Fibroblast of pulmonary artery (primary cell): Measurements from ENCODE around the gene RASSF1.
A peak's percentile ranks its signal among the peaks of the same experiment; 100 is the strongest.

Experiments used
- DNase-seq: peaks from one replicate; pipeline ENCODE4 v3.0.0-alpha.2; 2010; ENCODE audit warnings: low read depth
- H3K4me3 ChIP-seq: replicated peaks from 2 replicates; pipeline ENCODE4 v1.5.1; 2011; ENCODE audit warnings: low read depth, mild to moderate bottlenecking, control low read depth, low read length, moderate library complexity
- TF ChIP-seq, protein P1 (sequence below): IDR thresholded peaks from 2 replicates; pipeline ENCODE4 v1.5.1; 2011; ENCODE audit warnings: mild to moderate bottlenecking, control low read depth, low read length, inconsistent platforms; ENCODE audit errors: missing control alignments

RASSF1 gene

DNA sequence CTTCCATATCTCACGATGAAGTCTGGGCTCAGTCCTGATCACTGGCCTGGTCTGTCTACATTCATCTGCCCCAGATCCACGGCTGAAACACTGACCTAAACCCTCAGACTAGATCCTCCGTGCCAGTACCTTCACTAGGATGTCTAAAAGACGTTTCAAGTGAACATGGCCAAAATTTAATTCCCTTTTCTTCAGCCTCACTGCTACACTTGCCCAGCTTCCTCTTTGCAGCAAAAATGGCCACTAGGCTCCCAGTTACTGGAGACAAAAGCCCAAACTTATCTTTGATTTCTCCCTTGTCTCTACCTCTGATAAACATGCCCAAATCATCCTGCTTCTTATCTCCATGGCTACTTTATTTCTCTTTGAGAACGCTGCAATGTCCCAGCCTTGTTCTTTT is 1.7 kb downstream of the RASSF1 start:
- TF ChIP-seq, protein P1, sequence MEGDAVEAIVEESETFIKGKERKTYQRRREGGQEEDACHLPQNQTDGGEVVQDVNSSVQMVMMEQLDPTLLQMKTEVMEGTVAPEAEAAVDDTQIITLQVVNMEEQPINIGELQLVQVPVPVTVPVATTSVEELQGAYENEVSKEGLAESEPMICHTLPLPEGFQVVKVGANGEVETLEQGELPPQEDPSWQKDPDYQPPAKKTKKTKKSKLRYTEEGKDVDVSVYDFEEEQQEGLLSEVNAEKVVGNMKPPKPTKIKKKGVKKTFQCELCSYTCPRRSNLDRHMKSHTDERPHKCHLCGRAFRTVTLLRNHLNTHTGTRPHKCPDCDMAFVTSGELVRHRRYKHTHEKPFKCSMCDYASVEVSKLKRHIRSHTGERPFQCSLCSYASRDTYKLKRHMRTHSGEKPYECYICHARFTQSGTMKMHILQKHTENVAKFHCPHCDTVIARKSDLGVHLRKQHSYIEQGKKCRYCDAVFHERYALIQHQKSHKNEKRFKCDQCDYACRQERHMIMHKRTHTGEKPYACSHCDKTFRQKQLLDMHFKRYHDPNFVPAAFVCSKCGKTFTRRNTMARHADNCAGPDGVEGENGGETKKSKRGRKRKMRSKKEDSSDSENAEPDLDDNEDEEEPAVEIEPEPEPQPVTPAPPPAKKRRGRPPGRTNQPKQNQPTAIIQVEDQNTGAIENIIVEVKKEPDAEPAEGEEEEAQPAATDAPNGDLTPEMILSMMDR: no peak
- H3K4me3 ChIP-seq: no peak overlapping the region
- DNase-seq: no peak

DNA sequence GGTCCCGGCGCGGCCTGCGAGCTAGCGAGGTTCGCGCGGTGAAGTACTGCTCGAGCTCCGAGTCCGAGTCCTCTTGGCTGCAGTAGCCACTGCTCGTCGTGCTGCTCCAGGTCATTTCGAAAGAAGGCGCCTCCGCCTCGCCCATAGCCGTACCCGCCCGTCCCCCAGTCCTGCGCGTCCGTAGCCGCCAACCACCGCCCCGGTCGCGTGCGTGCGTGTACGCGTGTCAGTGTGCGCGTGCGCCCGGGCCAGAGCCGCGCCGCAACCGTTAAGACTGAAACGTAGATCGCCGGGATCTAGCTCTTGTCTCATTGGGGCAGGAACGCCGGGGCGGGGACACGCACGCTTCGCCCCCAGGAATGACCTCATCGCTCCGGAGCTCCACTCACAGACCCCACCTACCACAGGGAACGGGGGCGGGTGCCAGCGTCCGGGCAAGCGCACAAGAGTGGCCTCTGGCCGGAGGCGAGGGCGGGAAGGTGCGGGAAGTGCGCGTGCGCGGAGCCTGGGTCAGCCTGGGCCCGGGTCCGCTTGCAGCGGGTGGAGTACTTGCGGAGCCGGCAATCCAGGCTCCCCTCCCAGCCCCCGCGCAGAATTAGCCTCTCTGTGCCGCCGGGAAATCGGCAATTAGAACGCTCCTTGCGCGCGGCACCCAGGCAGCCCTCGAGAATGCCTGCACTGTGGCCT is 3.3 kb downstream of the RASSF1 start:
- peak; percentile 100 for DNase-seq
- TF ChIP-seq, protein P1: no peak
- peak overlapping the region; percentile 94 for H3K4me3 ChIP-seq

DNA sequence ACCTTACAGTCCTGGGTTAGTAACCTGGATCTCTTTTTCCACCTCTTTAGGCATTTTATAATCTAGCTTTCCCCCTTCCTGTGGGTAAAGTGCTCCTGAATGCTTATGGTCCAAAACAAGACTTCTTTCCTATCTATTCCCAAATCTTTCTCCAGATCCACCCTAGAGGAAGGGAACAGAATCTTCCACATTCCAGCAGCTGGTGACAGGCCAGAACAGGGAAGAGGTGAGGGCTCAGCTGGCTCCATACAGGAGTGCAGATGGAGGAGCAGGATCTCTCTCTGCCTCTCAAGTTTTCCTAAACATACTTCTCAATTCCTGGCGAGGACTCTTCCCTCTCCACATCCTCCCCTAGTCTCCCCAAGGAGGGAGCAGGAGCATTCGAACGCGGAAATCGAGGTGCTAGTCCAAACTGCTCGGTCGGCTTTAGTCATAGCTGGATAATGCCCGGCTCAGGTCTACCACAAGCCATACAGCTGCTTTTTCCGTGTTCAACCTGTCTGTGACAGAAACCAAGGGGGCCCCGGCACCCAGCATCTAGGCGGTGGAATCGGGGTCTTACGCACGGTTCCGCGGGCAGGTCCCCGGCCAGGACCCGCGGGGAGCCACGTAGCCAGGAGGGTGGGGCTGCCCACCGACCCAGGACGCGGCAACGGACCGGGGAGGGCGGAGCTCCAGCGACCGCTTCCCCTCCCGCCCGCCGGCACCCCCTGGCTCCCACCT is 4.0 kb downstream of the RASSF1 start:
- DNase-seq: no peak
- TF ChIP-seq, protein P1: no peak
- peak overlapping the region; percentile 94 for H3K4me3 ChIP-seq

DNA sequence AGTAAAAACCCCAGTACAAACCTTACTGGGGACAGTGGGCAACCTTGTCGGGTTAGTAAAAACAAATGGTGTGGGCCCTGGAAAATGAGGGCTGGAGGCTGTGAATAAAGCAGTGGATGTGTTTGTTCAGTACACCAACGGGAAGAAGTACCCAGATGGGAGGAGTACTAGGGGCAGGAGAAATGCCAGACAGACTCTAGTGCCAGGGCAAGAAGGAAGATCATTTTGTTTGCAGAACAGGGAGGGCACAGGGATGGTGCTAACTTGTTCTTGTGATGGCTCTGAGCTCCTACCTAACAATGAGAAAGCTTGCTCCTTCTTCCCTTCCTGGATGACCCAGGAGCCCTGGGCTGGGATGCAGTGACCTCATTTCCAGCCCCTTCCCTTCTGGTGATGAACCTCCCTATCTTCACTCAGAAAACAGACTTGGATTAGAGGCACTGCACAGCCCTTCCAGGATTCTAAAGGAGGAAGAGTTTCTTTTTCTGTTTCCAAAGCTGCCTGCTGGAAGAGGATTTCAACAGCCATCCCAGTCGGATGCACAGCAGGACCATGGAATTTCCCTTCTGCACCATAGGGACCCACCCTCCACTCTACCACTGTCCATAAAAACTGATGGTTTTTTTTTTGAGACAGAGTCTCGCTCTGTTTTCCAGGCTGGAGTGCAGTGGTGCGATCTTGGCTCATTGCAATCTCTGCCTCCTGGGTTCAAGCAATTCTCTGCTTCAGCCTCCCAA is 6.1 kb downstream of the RASSF1 start:
- DNase-seq: no peak
- TF ChIP-seq, protein P1: no peak
- peak overlapping the region; percentile 10 for H3K4me3 ChIP-seq

DNA sequence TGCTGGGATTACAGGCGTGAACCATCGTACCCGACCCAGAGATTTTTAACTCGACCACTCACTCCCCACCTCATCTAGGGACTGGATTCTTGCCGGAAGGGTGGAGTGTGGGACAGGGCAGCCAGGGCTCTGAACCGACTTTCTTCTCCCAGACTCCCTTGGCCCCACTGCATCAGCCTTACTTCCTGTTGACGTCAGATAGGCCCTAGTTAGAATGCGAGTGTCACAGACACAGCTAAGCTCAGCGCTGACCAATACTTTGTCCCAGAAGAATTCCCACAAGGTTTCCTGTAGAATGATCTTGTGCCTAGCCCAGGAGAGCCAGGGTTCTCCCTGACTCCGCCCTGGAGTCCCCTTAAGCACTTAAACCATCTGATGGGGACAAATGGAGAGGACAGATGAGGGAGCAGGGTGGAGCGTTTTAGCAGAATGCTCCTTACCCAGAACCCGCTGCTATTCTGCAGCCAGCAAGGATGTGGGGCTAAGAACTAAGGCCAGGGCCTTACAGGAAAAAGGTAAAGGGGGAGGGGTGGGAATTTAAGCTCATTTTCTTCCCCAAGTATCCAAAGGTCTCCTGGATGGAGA is 6.8 kb downstream of the RASSF1 start:
- DNase-seq: peak; percentile 94
- TF ChIP-seq, protein P1: no peak
- no peak overlapping the region for H3K4me3 ChIP-seq

DNA sequence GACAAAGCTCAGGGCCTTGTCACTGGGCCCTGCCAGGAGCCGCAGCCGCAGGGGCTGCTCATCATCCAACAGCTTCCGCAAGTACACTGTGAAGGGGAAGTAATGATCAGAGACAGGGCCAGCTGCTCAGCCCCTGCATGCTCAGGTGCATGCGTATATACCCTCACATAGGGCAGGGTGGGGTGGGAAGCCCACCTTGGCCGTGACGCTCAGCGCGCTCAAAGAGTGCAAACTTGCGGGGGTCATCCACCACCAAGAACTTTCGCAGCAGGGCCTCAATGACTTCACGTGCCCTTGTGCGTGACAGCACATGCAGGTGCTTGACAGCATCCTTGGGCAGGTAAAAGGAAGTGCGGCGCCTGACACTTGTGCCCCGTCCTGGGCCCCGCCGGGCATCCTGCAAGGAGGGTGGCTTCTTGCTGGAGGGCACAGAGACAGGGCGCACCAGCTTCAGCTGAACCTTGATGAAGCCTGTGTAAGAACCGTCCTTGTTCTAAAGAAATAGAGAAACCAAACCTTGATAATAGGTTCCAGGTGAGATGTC is 9.2 kb downstream of the RASSF1 start:
- TF ChIP-seq, protein P1: no peak
- DNase-seq: no peak
- no peak overlapping the region for H3K4me3 ChIP-seq
